IMR-90 (cell line): ENCODE measurements around the gene CDK5R2. TPM values are rescaled to one million over a fixed set of nuclear protein-coding genes. Genes with fewer than 3 reads are reported as not detected.

Source experiments
- ATAC-seq: fragments of 200-7000 bp; cut with Tn5 transposase; 2 replicates; pipeline ENCODE4 v1.9.1; 2020; ENCODE audit warnings: low read depth, mild to moderate bottlenecking, moderate library complexity
- BruUV-seq: library from RNA; stranded (reverse); fragments of 400-500 nt; replicated peaks from 2 replicates; lab custom pipeline; 2021; lab: Mats Ljungman, UMichigan
- CTCF ChIA-PET: fragments of 300-600 bp; formaldehyde crosslinking; extraction: SDS; loops from one replicate; lab custom pipeline; 2021; ENCODE audit warnings: antibody characterized with exemption; lab: Yijun Ruan, JAX
- POLR2A ChIA-PET: fragments of 300-600 bp; sonication (Branson Sonifier 250); formaldehyde crosslinking; loops from one replicate; lab custom pipeline; 2022; ENCODE audit warnings: antibody characterized with exemption; ENCODE audit not compliant: unreplicated experiment; lab: Charles Lee
- DNase-seq: peaks from one replicate; pipeline ENCODE4 v3.0.0; 2013
- H2AFZ ChIP-seq: replicated peaks from 2 replicates; pipeline ENCODE3; 2013; ENCODE audit warnings: low read length, mild to moderate bottlenecking; ENCODE audit not compliant: poor library complexity
- H2AK5ac ChIP-seq: 2 replicates; pipeline ENCODE4 v1.6.1; 2013; ENCODE audit warnings: low read depth, low read length, inconsistent platforms
- H2AK9ac ChIP-seq: replicated peaks from 2 replicates; pipeline ENCODE3; 2013; ENCODE audit warnings: mild to moderate bottlenecking, low read depth, low read length, moderate library complexity; ENCODE audit not compliant: poor library complexity
- H2BK120ac ChIP-seq: 2 replicates; pipeline ENCODE4 v1.6.1; 2013; ENCODE audit warnings: low read depth, low read length, inconsistent platforms
- H2BK15ac ChIP-seq: 3 replicates; pipeline ENCODE4 v1.6.1; 2013; ENCODE audit warnings: low read depth, low read length, inconsistent platforms
- H2BK20ac ChIP-seq: 2 replicates; pipeline ENCODE4 v1.6.1; 2013; ENCODE audit warnings: low read depth, mild to moderate bottlenecking, inconsistent platforms, low read length, moderate library complexity
- H2BK5ac ChIP-seq: 2 replicates; pipeline ENCODE4 v1.6.1; 2013; ENCODE audit warnings: mild to moderate bottlenecking, low read depth, low read length, inconsistent platforms; ENCODE audit not compliant: poor library complexity, severe bottlenecking
- H3K14ac ChIP-seq: replicated peaks from 2 replicates; pipeline ENCODE4 v1.6.1; 2013; ENCODE audit warnings: low read depth, low read length, inconsistent platforms
- H3K18ac ChIP-seq: 2 replicates; pipeline ENCODE4 v1.6.1; 2013; ENCODE audit warnings: low read depth, low read length, control low read depth
- H3K23ac ChIP-seq: 2 replicates; pipeline ENCODE4 v1.6.1; 2013; ENCODE audit warnings: low read depth, low read length, inconsistent platforms
- H3K27ac ChIP-seq: 2 replicates; pipeline ENCODE4 v1.5.1; 2013; ENCODE audit warnings: mild to moderate bottlenecking, control low read depth, low read length; ENCODE audit not compliant: insufficient read depth
- H3K27me3 ChIP-seq: 2 replicates; pipeline ENCODE4 v1.6.1; 2013; ENCODE audit warnings: low read length; ENCODE audit not compliant: control insufficient read depth, insufficient read depth
- H3K36me3 ChIP-seq: 2 replicates; pipeline ENCODE4 v1.6.1; 2013; ENCODE audit warnings: low read length, mixed read lengths; ENCODE audit not compliant: control insufficient read depth, insufficient read depth
- H3K4ac ChIP-seq: 2 replicates; pipeline ENCODE4 v1.6.1; 2013; ENCODE audit warnings: low read depth, low read length, inconsistent platforms
- H3K4me1 ChIP-seq: 2 replicates; pipeline ENCODE4 v1.6.1; 2013; ENCODE audit warnings: low read length, mixed read lengths; ENCODE audit not compliant: control insufficient read depth, insufficient read depth
- H3K4me2 ChIP-seq: 2 replicates; pipeline ENCODE4 v1.6.1; 2013; ENCODE audit warnings: low read depth, mild to moderate bottlenecking, control low read depth, low read length, moderate library complexity
- H3K4me3 ChIP-seq: 2 replicates; pipeline ENCODE4 v1.5.1; 2013; ENCODE audit warnings: low read depth, mild to moderate bottlenecking, control low read depth, low read length, moderate library complexity; ENCODE audit not compliant: insufficient read depth
- H3K56ac ChIP-seq: 2 replicates; pipeline ENCODE4 v1.6.1; 2013; ENCODE audit warnings: low read length, inconsistent platforms; ENCODE audit not compliant: insufficient read depth; ENCODE audit errors: extremely low read depth
- H3K79me1 ChIP-seq, 2 experiments: 2 replicates each; pipeline ENCODE4 v1.6.1; 2013; ENCODE audit warnings: low read length in 2 of 2, inconsistent platforms in 1 of 2, low read depth in 1 of 2
- H3K9ac ChIP-seq: 2 replicates; pipeline ENCODE4 v1.6.1; 2013; ENCODE audit warnings: low read depth, low read length, control low read depth
- H3K9me1 ChIP-seq: 2 replicates; pipeline ENCODE4 v1.6.1; 2013; ENCODE audit warnings: low read length, inconsistent platforms; ENCODE audit not compliant: insufficient read depth
- H3K9me3 ChIP-seq: 2 replicates; pipeline ENCODE4 v1.6.1; 2013; ENCODE audit warnings: low read length; ENCODE audit not compliant: control insufficient read depth, insufficient read depth
- H4K20me1 ChIP-seq: 2 replicates; pipeline ENCODE4 v1.6.1; 2013; ENCODE audit warnings: low read length, inconsistent platforms; ENCODE audit not compliant: insufficient read depth
- H4K5ac ChIP-seq: 2 replicates; pipeline ENCODE4 v1.6.1; 2013; ENCODE audit warnings: mild to moderate bottlenecking, low read depth, low read length, control low read depth
- H4K8ac ChIP-seq, 2 experiments: 2 replicates each; pipeline ENCODE4 v1.6.1; 2013; ENCODE audit warnings: low read depth in 2 of 2, low read length in 2 of 2, control low read depth in 1 of 2, inconsistent platforms in 1 of 2
- H4K91ac ChIP-seq: 2 replicates; pipeline ENCODE4 v1.6.1; 2013; ENCODE audit warnings: low read depth, low read length, inconsistent platforms; ENCODE audit not compliant: insufficient read depth
- NFE2L2 ChIP-seq: fragments of 150-350 bp; IDR thresholded peaks from 2 replicates; pipeline ENCODE4 v1.6.1; 2016; ENCODE audit warnings: low read depth, mild to moderate bottlenecking, low read length
- POLR2A ChIP-seq: IDR thresholded peaks from 2 replicates; pipeline ENCODE4 v1.6.1; 2012; ENCODE audit warnings: mild to moderate bottlenecking, low read depth, low read length
- RFX5 ChIP-seq: IDR thresholded peaks from 2 replicates; pipeline ENCODE4 v1.8.0; 2012; ENCODE audit warnings: low read depth, mild to moderate bottlenecking, low read length, moderate library complexity
- WGBS, 2 experiments: methylation state at CpG; one replicate each; pipeline versions ENCODE4 v1.1.5 to v1.1.7; 2013; ENCODE audit warnings: missing lambda C conversion rate in 2 of 2; ENCODE audit not compliant: insufficient read length in 1 of 2; ENCODE audit errors: extremely low coverage in 2 of 2; 5-methylcytosine and 5-hydroxymethylcytosine counted together
- dilution Hi-C: fragments of 300-500 bp; cut with HindIII; formaldehyde crosslinking; loops from one replicate; pipeline ENCODE4 v1.14.3; 2018; ENCODE audit warnings: low sequenced_read_pairs; ENCODE audit not compliant: unreplicated experiment
- in situ Hi-C: fragments of 300-500 bp; cut with MboI; formaldehyde crosslinking; loops from 3 replicates; pipeline ENCODE4 v1.14.3; 2019; ENCODE audit warnings: low sequenced_read_pairs, inconsistent platforms, mixed read lengths
- intact Hi-C: fragments of 100-400 bp; cut with micrococcal nuclease; formaldehyde crosslinking; loops from 2 replicates; pipeline ENCODE4 v1.10.0; 2022
- microRNA-seq, 2 experiments: library from miRNA; stranded (forward) in 1 of 2; unstranded in 1 of 2; fragments of 10-50 nt in 1 of 2; fragments of <30 nt in 1 of 2; gene quantifications in 1 of 2; microRNA quantifications in 1 of 2; one replicate each; pipeline versions ENCODE3 to v1.1.0; 2013 to 2020; ENCODE audit not compliant: insufficient read depth in 1 of 2, insufficient read length in 1 of 2, unreplicated experiment in 1 of 2
- polyA plus RNA-seq, 3 experiments: library from polyadenylated mRNA; depleted of rRNA; stranded (reverse); fragments of >200 nt; gene quantifications; 2 replicates each; pipeline ENCODE4 v1.2.3, GENCODE V29; 2012; ENCODE audit warnings: low replicate concordance in 1 of 3
- small RNA-seq, 5 experiments: library from RNA; depleted of rRNA; stranded (forward); fragments of <200 nt; gene quantifications; one replicate each; pipeline ENCODE3, GENCODE V24; 2012
- total RNA-seq: library from RNA; depleted of rRNA; stranded (reverse); fragments of >200 nt; gene quantifications from 2 replicates; pipeline ENCODE4 v1.2.3, GENCODE V29; 2012; rRNA removed

CDK5R2 gene
- total and polyA plus RNA-seq, 2 of the 4 experiments (the other 2 are of a cell fraction): not detected

GRCh38 chr2:219010873-219011272 lies 51.4 kb downstream of the CDK5R2 start:
- no peak overlapping the region for H3K4me3 ChIP-seq
- H3K36me3 ChIP-seq: no peaks in the 10 kb centered on the region
- no peak overlapping the region for H2AK9ac ChIP-seq
- no peak overlapping the region for H2AK5ac ChIP-seq
- no peaks in the 10 kb centered on the region for H4K20me1 ChIP-seq
- H3K4ac ChIP-seq: no peak overlapping the region
- no peak overlapping the region for H4K91ac ChIP-seq
- dilution Hi-C loops: no loop called here
- H3K9ac ChIP-seq: no peak overlapping the region
- no peaks in the 10 kb centered on the region for H3K9me3 ChIP-seq
- intact Hi-C loops: no loop called here
- CTCF ChIA-PET: interaction anchor here (0.6 to 0.9 kb wide), 2 partner anchors 55 to 488 kb away, joined by 3 read pairs; partner anchors contain the start of gene GMPPA
- DNase-seq: no peak
- H2BK120ac ChIP-seq: no peak overlapping the region
- H2AFZ ChIP-seq: no peak overlapping the region
- no peaks in the 10 kb centered on the region for H3K4me1 ChIP-seq
- POLR2A ChIA-PET: interaction anchor here (0.6 kb wide), 1 partner anchor 12 kb away, joined by 7 read pairs; no protein-coding TSS in a partner anchor
- no TSS peak for BruUV-seq
- TF ChIP-seq RFX5 (no peak), NFE2L2 (no peak), POLR2A (no peak)
- H3K27ac ChIP-seq: no peak overlapping the region
- H2BK15ac ChIP-seq: no peak overlapping the region
- no peak overlapping the region for H2BK20ac ChIP-seq
- H3K18ac ChIP-seq: no peak overlapping the region
- H3K14ac ChIP-seq: no peak overlapping the region
- in situ Hi-C loops: no loop called here
- H3K56ac ChIP-seq: no peak overlapping the region
- no peak overlapping the region for H3K23ac ChIP-seq
- H3K79me1 ChIP-seq: no peaks in the 10 kb centered on the region
- H3K27me3 ChIP-seq: peaks cover 34% of the 10 kb centered on the region
- no peak overlapping the region for H3K4me2 ChIP-seq
- no peak for ATAC-seq
- WGBS, 2 experiments: no CpG with 5 or more reads among the region's 5 CpGs
- peaks cover 3% of the 10 kb centered on the region; the same call in 1 of the 2 replicates for H3K9me1 ChIP-seq
- H4K8ac ChIP-seq: no peak overlapping the region
- H2BK5ac ChIP-seq: no peak overlapping the region
- no peak overlapping the region for H4K5ac ChIP-seq

Small RNAs within 50 kb of the gene (microRNA-seq; reads per million reads assigned to microRNA genes)
- gene MIR375 (ENCODE audit: insufficient read depth in 1 of 2, insufficient read length in 1 of 2, unreplicated experiment in 1 of 2) (1.0 to 2.6 reads per million in 2 experiments), gene RNU6-642P (ENCODE audit: insufficient read depth, insufficient read length) (not detected)

Small RNAs within 50 kb of the gene (small RNA-seq; reads per million reads assigned to genes)
- 0 to 7.8 (median 0) reads per million in 5 experiments for gene MIR375
- 0 reads per million in 5 experiments for gene RNU6-642P

Other genes starting within 250 kb of the CDK5R2 start
- gene TTLL4, start 248.8 kb upstream of the CDK5R2 start, total RNA-seq: 8.3 and 9.0 TPM in 2 replicates
- gene TTLL4, start 248.8 kb upstream of the CDK5R2 start, polyA plus RNA-seq (2012; rRNA removed): 22.8 and 22.9 TPM in 2 replicates
- 4.2 and 5.2 TPM in 2 replicates for gene CYP27A1, start 177.5 kb upstream of the CDK5R2 start, total RNA-seq
- 4.5 and 5.3 TPM in 2 replicates for gene CYP27A1, start 177.5 kb upstream of the CDK5R2 start, polyA plus RNA-seq (2012; rRNA removed)
- gene PRKAG3, start 127.9 kb upstream of the CDK5R2 start, total RNA-seq: not detected in 2 replicates
- not detected in 2 replicates for gene PRKAG3, start 127.9 kb upstream of the CDK5R2 start, polyA plus RNA-seq (2012; rRNA removed)
- gene WNT6, start 99.9 kb upstream of the CDK5R2 start, total RNA-seq: not detected in 2 replicates
- gene WNT6, start 99.9 kb upstream of the CDK5R2 start, polyA plus RNA-seq (2012; rRNA removed): not detected in 2 replicates
- gene WNT10A, start 78.8 kb upstream of the CDK5R2 start, total RNA-seq: not detected in 2 replicates
- gene WNT10A, start 78.8 kb upstream of the CDK5R2 start, polyA plus RNA-seq (2012; rRNA removed): not detected in 2 replicates
- gene FEV, start 25.5 kb downstream of the CDK5R2 start, total RNA-seq: not detected in 2 replicates
- gene FEV, start 25.5 kb downstream of the CDK5R2 start, polyA plus RNA-seq (2012; rRNA removed): not detected in 2 replicates
- gene CRYBA2, start 33.8 kb downstream of the CDK5R2 start, total RNA-seq: not detected in 2 replicates
- gene CRYBA2, start 33.8 kb downstream of the CDK5R2 start, polyA plus RNA-seq (2012; rRNA removed): not detected in 2 replicates
- not detected in 2 replicates for gene CFAP65, start 81.8 kb downstream of the CDK5R2 start, total RNA-seq
- not detected in 2 replicates for gene CFAP65, start 81.8 kb downstream of the CDK5R2 start, polyA plus RNA-seq (2012; rRNA removed)
- not detected in 2 replicates for gene IHH, start 101.3 kb downstream of the CDK5R2 start, total RNA-seq
- not detected in 2 replicates for gene IHH, start 101.3 kb downstream of the CDK5R2 start, polyA plus RNA-seq (2012; rRNA removed)
- 15.3 and 23.1 TPM in 2 replicates for gene NHEJ1, start 201.1 kb downstream of the CDK5R2 start, total RNA-seq
- gene NHEJ1, start 201.1 kb downstream of the CDK5R2 start, polyA plus RNA-seq (2012; rRNA removed): 11.9 and 12.5 TPM in 2 replicates
- gene SLC23A3, start 210.4 kb downstream of the CDK5R2 start, total RNA-seq: under 0.01 and 0.18 TPM in 2 replicates
- gene SLC23A3, start 210.4 kb downstream of the CDK5R2 start, polyA plus RNA-seq (2012; rRNA removed): 0.43 and 0.65 TPM in 2 replicates
- 11.1 and 11.9 TPM in 2 replicates for gene CNPPD1, start 217.3 kb downstream of the CDK5R2 start, total RNA-seq
- 29.2 and 31.9 TPM in 2 replicates for gene CNPPD1, start 217.3 kb downstream of the CDK5R2 start, polyA plus RNA-seq (2012; rRNA removed)
- gene RETREG2, start 218.6 kb downstream of the CDK5R2 start, total RNA-seq: 39.2 and 51.1 TPM in 2 replicates
- 45.1 and 45.2 TPM in 2 replicates for gene RETREG2, start 218.6 kb downstream of the CDK5R2 start, polyA plus RNA-seq (2012; rRNA removed)
- 21.9 and 25.5 TPM in 2 replicates for gene ZFAND2B, start 247.1 kb downstream of the CDK5R2 start, total RNA-seq
- 38.3 and 43.0 TPM in 2 replicates for gene ZFAND2B, start 247.1 kb downstream of the CDK5R2 start, polyA plus RNA-seq (2012; rRNA removed)